GM18499 (cell line): ENCODE results near the gene FHDC1.

ENCODE experiments used
- ATAC-seq: cut with Tn5 transposase; IDR thresholded peaks from one replicate; pipeline ENCODE4 v1.9.1; 2021; ENCODE audit warnings: moderate number of reproducible peaks; ENCODE audit not compliant: insufficient read depth, unreplicated experiment

The FHDC1 gene

GRCh38 chr4:153026591-153027346, 90.6 kb downstream of the FHDC1 start:
- no peak for ATAC-seq

DNA sequence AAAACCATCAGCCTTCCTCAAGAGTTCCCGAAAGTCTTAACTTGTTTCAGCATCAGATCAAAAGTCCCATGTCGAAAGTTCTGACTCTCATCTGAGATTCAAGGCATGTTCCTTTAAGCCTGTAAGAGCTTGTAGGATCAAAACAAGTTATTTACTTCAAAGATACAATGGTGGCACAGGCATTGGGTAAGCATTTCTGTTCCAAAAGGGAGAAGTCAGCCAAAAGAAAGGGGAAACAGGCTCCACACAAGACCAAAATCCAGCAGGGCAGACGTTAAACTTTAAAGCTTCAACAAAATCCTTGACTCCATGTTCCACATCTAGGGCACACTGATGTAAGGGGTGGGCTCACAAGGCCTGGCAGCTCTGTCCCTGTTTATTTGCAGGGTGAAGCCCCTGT, 91.7 kb downstream of the FHDC1 start:
- ATAC-seq: no peak

GRCh38 chr4:153028535-153028934, 92.4 kb downstream of the FHDC1 start:
- no peak for ATAC-seq
